GM18873 (cell line): ENCODE measurements around the gene ATP1A1.

ENCODE experiments used
- ATAC-seq: cut with Tn5 transposase; IDR thresholded peaks from one replicate; pipeline ENCODE4 v1.9.1; 2021; ENCODE audit warnings: mild to moderate bottlenecking, moderate library complexity, moderate number of reproducible peaks; ENCODE audit not compliant: unreplicated experiment, low FRiP score

Gene ATP1A1

GRCh38 chr1:116432655-116433265 is 59.7 kb downstream of the ATP1A1 start:
- ATAC-seq = no peak

- no peak for ATAC-seq
Measured at GRCh38 chr1:116433275-116434257, 60.5 kb downstream of the ATP1A1 start.

- ATAC-seq = no peak
Measured at GRCh38 chr1:116434849-116435248, 61.8 kb downstream of the ATP1A1 start.

- ATAC-seq = no peak
Measured at GRCh38 chr1:116435806-116436610, 63.0 kb downstream of the ATP1A1 start.

GRCh38 chr1:116436611-116436970 is 63.5 kb downstream of the ATP1A1 start:
- ATAC-seq = no peak

GRCh38 chr1:116439701-116440100 is 66.7 kb downstream of the ATP1A1 start:
- ATAC-seq = no peak

GRCh38 chr1:116440731-116441130 is 67.7 kb downstream of the ATP1A1 start:
- no peak for ATAC-seq

- no peak for ATAC-seq
Measured at GRCh38 chr1:116445534-116445933, 72.5 kb downstream of the ATP1A1 start.

GRCh38 chr1:116446686-116447085 is 73.6 kb downstream of the ATP1A1 start:
- ATAC-seq = no peak

GRCh38 chr1:116448785-116449385 is 75.8 kb downstream of the ATP1A1 start:
- ATAC-seq = no peak

- no peak for ATAC-seq
Measured at GRCh38 chr1:116449578-116449977, 76.5 kb downstream of the ATP1A1 start.

GRCh38 chr1:116451702-116452101 is 78.7 kb downstream of the ATP1A1 start:
- no peak for ATAC-seq

- ATAC-seq = no peak
Measured at GRCh38 chr1:116453481-116453880, 80.4 kb downstream of the ATP1A1 start.

- ATAC-seq = no peak
Measured at GRCh38 chr1:116453906-116454305, 80.9 kb downstream of the ATP1A1 start.
